GM18520 (cell line): ENCODE data around the gene STKLD1.
"Not testable (repeated sequence)": the region's sequence is repeated elsewhere in the genome, so short reads cannot be mapped to it uniquely, and the experiment has no call there.

ENCODE experiments used
- ATAC-seq: cut with Tn5 transposase; IDR thresholded peaks from one replicate; pipeline ENCODE4 v1.9.1; 2021; ENCODE audit not compliant: unreplicated experiment

The STKLD1 gene

DNA sequence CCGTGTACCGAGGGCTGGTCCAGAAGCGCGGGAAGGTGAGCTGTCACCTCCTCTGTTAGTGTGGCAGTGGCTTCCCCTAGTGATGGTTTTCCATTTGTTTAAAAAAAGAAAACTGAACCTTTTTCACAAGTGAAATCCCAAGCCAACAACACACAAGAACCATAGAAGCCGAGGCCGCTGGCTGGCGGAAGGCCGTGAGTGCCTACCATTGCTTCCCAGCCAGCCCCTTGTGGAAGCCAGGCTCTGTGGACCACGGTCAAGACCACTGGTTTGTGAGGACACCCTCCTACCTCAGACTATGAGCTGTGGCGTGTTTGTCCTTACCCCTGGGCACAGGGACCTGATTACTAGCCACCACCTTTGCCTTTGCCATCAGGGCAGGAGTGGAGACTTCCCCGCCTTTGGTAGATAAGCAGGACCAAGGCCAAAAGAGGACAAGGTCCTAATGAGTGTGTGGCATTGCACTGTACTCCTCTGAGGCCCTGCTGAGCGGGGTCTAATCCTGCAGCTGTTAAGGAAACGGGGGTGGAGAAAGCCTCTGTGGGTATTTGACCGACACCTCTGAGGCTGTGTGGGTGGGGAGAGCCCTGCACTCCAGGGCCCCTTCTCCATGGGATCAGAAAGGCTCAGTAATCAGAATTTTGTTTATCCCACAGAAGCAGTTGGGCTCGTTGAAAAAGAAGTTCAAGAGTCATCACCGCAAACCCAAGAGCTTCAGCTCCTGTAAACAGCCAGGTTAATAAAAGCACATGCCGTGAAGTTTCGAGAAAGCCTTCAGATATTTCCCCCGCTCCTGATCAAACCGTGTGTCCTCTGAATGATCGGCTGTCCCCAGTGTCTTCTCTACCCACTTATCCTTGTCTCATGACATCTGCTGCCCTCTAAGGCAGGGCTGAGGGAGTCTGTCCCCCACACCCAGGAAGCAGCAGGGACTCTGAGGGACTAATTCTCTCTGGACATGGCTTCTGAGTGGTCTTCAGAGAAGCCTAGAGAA, 15.5 kb upstream of the STKLD1 start:
- ATAC-seq, result no peak

GRCh38 chr9:133361507-133362092, 14.6 kb upstream of the STKLD1 start:
- no peak for ATAC-seq

DNA sequence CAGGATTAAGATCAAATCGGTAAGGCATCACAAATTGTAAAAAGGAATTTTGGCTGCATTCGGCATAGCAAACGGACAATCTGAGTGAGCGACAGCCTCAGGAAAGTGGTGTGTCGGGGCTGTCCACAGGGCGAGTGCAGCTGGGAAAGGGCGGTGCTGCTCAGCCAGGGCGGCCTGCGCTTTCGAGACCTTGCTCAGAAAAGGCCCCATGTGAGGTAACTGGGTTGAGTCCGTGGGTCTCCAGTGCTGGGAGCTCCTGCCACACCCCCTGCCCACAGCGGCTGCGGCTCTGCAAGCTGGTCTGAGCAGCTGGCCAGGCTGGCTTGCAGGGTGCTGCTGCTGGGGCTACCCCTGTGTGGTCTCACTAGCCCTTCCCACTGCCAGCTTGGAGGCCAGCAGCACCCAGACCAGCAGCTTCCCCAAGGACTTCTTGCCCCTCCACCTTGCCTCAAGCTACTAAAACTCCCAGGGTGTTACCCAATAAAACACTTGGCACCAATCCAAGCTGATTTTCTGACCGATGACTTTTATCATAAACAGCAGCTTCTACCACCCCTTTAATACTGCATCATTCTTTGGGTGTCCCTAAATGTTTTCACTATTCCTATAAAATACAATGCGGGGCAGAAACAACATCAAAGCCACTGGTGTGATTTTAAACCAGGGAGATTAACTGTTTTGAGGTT, 13.7 kb upstream of the STKLD1 start:
- no peak for ATAC-seq

GRCh38 chr9:133366435-133366834, 9.7 kb upstream of the STKLD1 start:
- no peak for ATAC-seq

DNA sequence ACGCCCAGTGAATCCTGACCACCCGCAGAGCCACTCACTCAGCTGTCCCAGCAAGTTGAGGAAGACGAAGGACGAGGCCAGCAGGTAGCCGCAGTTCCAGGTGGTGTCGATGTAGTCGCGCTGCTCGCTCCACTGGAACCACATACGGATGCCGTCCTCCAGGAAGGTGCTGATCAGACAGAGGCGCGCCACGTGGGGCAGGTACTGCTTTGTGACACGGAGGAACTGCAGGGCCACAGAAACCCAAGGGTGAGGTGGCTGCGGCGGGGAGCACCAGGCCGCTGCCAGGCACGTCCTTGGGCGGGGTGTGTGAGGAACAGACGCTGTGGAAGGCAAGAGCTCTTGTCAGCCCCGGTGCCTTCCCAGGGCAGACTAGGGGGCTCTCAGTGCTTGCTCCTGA, 8.9 kb upstream of the STKLD1 start:
- ATAC-seq, result no peak

- no peak for ATAC-seq
These were observed 8.4 kb upstream of the STKLD1 start for GRCh38 chr9:133367778-133368177.

DNA sequence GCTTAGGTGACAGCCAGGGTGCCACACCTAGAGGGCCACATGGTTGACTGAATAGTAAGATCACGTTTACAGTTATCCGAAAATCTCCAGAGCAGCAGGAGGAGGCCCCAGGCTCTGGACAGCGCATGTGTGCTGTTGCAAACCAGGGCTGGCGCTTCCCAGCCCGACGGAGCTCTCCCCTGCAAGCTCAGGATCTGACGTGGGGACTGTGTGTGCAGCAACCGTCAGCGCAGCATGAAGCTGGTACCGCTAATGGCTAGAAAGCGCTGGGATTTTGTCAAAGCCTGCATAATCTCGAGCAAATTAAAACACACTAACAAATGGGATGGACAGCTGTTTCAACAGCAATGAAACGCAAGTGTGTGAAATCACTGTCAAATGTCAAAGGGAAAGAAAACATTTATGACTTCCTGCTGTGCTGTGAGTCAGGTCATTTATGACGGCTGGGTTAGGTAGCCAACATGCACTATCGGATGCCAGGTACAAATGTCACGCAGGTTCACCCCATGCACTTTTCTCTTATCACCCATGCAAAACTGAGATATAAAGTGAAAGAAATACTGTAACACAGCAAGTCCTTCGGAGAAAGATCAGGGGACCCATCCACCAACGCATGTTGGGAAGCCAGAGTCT, 7.8 kb upstream of the STKLD1 start:
- ATAC-seq, result no peak

- no peak for ATAC-seq
These were observed 6.7 kb upstream of the STKLD1 start for GRCh38 chr9:133369422-133369821.

GRCh38 chr9:133369933-133370332, 6.2 kb upstream of the STKLD1 start:
- ATAC-seq, result no peak

DNA sequence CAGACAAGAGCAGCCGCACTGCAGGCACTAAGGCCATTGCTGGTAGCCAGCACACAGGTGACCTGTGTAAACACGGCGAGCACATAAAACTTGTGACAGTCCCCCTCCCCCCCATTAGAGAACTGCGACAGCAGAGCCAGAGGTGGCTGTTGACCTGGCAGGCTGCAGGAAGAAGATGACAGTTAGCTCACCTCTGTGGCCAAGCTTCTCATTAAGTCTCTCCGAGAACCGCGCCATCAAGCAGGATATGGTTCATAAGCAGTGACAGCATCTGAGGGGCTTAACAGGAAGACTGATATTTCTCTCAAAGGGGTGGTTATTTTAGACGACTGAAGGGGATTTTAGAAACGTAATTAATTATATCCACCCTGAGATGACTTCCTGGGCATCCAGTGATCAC, 5.5 kb upstream of the STKLD1 start:
- ATAC-seq, result no peak

DNA sequence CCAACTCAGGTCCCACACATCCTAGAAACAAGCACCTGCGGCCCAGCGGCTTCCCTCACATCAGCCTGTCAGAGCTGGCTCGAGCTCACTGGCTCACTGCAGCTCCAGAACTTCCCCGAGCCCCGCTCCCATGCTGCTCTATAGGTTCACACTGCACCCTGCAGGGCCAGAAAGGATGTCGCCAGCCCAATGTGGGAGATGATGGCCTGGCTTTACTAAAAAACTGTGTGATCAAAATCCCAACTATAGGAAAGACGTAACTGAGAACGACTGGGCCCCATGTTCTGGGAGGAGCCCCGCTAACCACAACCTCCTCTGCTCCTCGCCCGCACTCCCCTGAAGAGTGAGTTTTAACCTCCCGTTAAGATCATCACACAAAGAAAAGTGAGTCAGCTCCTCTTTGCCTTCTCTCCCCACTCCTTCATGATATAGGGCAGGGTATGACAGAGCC, 4.9 kb upstream of the STKLD1 start:
- ATAC-seq, result no peak

- ATAC-seq, result no peak
These were observed 4.0 kb upstream of the STKLD1 start for GRCh38 chr9:133372144-133372543.

GRCh38 chr9:133374612-133375115, 1.5 kb upstream of the STKLD1 start:
- no peak for ATAC-seq

GRCh38 chr9:133375116-133375723, 946 bp upstream of the STKLD1 start:
- ATAC-seq, result no peak

DNA sequence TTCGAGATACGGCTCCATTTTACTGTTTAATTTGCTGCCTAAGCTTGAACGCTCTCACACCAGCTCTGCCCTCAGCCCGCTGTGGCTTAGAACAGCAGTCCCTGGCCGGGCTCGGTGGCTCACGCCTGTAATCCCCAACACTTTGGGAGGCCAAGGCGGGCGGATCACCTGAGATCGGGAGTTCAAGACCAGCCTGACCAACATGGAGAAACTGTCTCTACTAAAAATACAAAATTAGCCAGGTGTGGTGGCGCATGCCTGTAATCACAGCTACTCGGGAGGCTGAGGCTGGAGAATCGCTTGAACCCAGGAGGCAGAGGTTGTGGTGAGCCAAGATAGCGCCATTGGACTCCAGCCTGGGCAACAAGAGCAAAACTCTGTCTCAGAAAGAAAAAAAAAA, 1.1 kb downstream of the STKLD1 start:
- not testable (repeated sequence) for ATAC-seq

DNA sequence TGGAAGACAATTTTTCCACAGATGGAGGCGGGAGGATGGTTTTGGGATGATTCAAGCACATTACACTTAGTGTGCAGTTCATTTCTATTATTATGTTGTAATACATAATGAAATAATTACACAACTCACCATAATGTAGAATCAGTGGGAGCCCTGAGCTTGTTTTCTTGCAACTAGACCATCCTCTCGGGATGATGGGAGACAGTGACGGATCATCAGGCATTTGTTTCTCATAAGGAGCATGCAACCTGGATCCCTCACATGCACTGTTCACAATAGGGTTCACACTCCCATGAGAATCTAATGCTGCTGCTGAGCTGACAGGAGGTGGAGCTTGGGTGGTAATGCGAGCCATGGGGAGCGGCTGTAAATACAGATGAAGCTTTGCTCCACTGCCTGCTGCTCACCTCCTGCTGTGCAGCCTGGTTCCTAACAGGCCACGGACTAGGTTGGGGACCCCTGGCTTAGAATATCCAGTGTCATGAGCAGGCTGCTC, 1.6 kb downstream of the STKLD1 start:
- ATAC-seq, result no peak

- no peak for ATAC-seq
These were observed 2.3 kb downstream of the STKLD1 start for GRCh38 chr9:133378408-133378962.

- ATAC-seq, result no peak
These were observed 3.3 kb downstream of the STKLD1 start for GRCh38 chr9:133379153-133380086.

- no peak for ATAC-seq
These were observed 4.6 kb downstream of the STKLD1 start for GRCh38 chr9:133380734-133381133.
